Kidney (tissue), 14 donors: ENCODE data around the gene OBSCN. TPM values are rescaled to one million over a fixed set of nuclear protein-coding genes. Genes with fewer than 3 reads are reported as not detected.

Experiments
- DNase-seq, 5 donors: peaks; one replicate each; pipeline ENCODE4 v3.0.0-alpha.2; 2013 to 2020
- FAIRE-seq: peaks from 2 replicates; lab custom pipeline; 2012; peaks lifted over from hg19 to GRCh38; lab: Jason Lieb, UNC
- H3K27ac ChIP-seq, 2 donors: one replicate each; pipeline ENCODE4 v1.7.0; 2013; ENCODE audit warnings: low read depth in 2 of 2, low read length in 2 of 2, inconsistent platforms in 1 of 2
- H3K27me3 ChIP-seq: one replicate; pipeline ENCODE4 v1.7.1; 2013; ENCODE audit warnings: low read length, inconsistent platforms; ENCODE audit not compliant: control insufficient read depth, insufficient read depth
- H3K36me3 ChIP-seq, 3 donors: one replicate each; pipeline versions ENCODE4 v1.7.0 to v1.7.1; 2013; ENCODE audit warnings: low read length in 3 of 3, control low read depth in 1 of 3, inconsistent platforms in 1 of 3; ENCODE audit not compliant: insufficient read depth in 3 of 3, control insufficient read depth in 2 of 3
- H3K4me1 ChIP-seq, 3 donors: one replicate each; pipeline versions ENCODE4 v1.7.0 to v1.7.1; 2013; ENCODE audit warnings: low read length in 3 of 3, inconsistent platforms in 1 of 3, low read depth in 1 of 3; ENCODE audit not compliant: control insufficient read depth in 2 of 3, insufficient read depth in 2 of 3
- H3K4me3 ChIP-seq, 3 donors: one replicate each; pipeline versions ENCODE4 v1.7.0 to v1.8.1; 2013; ENCODE audit warnings: low read length in 3 of 3, control low read depth in 1 of 3, inconsistent platforms in 1 of 3
- H3K9ac ChIP-seq, 3 donors: one replicate each; pipeline versions ENCODE4 v1.7.0 to v1.7.1; 2013; ENCODE audit warnings: low read length in 3 of 3, control low read depth in 1 of 3, inconsistent platforms in 1 of 3
- H3K9me3 ChIP-seq, 3 donors: one replicate each; pipeline versions ENCODE4 v1.7.0 to v1.7.1; 2013; ENCODE audit warnings: low read length in 3 of 3, control low read depth in 1 of 3, inconsistent platforms in 1 of 3; ENCODE audit not compliant: control insufficient read depth in 2 of 3, insufficient read depth in 1 of 3
- CTCF ChIP-seq: IDR thresholded peaks from 3 replicates; pipeline ENCODE4 v1.5.1; 2012; ENCODE audit warnings: mild to moderate bottlenecking, moderate library complexity, borderline replicate concordance; ENCODE audit not compliant: insufficient read depth; ENCODE audit errors: extremely low read depth
- intact Hi-C: fragments of 100-400 bp; cut with DNase I; formaldehyde crosslinking; loops from one replicate; pipeline ENCODE4 v1.11.1; 2022
- polyA plus RNA-seq: library from polyadenylated mRNA; stranded (reverse); fragments of 350-450 nt; fragmentation: Illumina TruSeq; extraction: RNeasy Lipid Tissue Mini Kit (QIAGEN cat#74804); gene quantifications from one replicate; pipeline ENCODE4 v1.2.3, GENCODE V29; 2014; ENCODE audit warnings: low read depth, low replicate concordance; ENCODE audit not compliant: insufficient read depth
- total RNA-seq: library from RNA; stranded (reverse); fragmentation: NEBNext Ultra II Directional; extraction: Animal tissue kit (Norgen Biotek cat#: 25700); gene quantifications from one replicate; pipeline ENCODE4 v1.2.1, GENCODE V29; 2021
- donor health status: control.
- donor health status: control.
- donor health status: control.
- donor health status: control.
- donor health status: control.
- donor health status: DM: yes; HTN: yes; CAD: no.
- donor health status: Normal renal cell carcinoma (clear cell type).

Gene OBSCN
- total and polyA plus RNA-seq, 2 donors from 2014 or later: 14.5 to 30.0 TPM

- no peak for FAIRE-seq
- no peaks in the 10 kb centered on the region for H3K36me3 ChIP-seq
- no peak for DNase-seq
- H3K27ac ChIP-seq: no peak overlapping the region
- intact Hi-C loops: no loop called here
- H3K4me1 ChIP-seq: no peaks in the 10 kb centered on the region
- peaks cover 0 to 14% (median 0%) of the 10 kb centered on the region in 3 donors for H3K9me3 ChIP-seq
- no peak overlapping the region for H3K9ac ChIP-seq
- no peak overlapping the region for H3K4me3 ChIP-seq
- H3K27me3 ChIP-seq: no peaks in the 10 kb centered on the region
- TF ChIP-seq CTCF: no peak
These were observed 8.8 kb upstream of the OBSCN start for GRCh38 chr1:228198977-228199590.

GRCh38 chr1:228204958-228205357 lies 2.9 kb upstream of the OBSCN start:
- no peaks in the 10 kb centered on the region for H3K27me3 ChIP-seq
- peaks cover 0 to 3% (median 0%) of the 10 kb centered on the region in 3 donors for H3K4me1 ChIP-seq
- DNase-seq: peak in 1 of 5 donors; percentile 13
- no peak overlapping the region for H3K9ac ChIP-seq
- no peak overlapping the region for H3K27ac ChIP-seq
- H3K4me3 ChIP-seq: no peak overlapping the region
- FAIRE-seq: no peak
- no peaks in the 10 kb centered on the region for H3K9me3 ChIP-seq
- no peak for TF ChIP-seq CTCF
- intact Hi-C loops: no loop called here
- no peaks in the 10 kb centered on the region for H3K36me3 ChIP-seq

- no peaks in the 10 kb centered on the region for H3K27me3 ChIP-seq
- no peaks in the 10 kb centered on the region for H3K9me3 ChIP-seq
- FAIRE-seq (no peak), DNase-seq (peak in 2 of 5 donors; percentile 21 to 55)
- no peak overlapping the region for H3K4me3 ChIP-seq
- peaks cover 0 to 3% (median 0%) of the 10 kb centered on the region in 3 donors for H3K4me1 ChIP-seq
- no peaks in the 10 kb centered on the region for H3K36me3 ChIP-seq
- H3K27ac ChIP-seq: no peak overlapping the region
- no peak overlapping the region for H3K9ac ChIP-seq
- TF ChIP-seq CTCF: no peak
- intact Hi-C loops: no loop called here
These were observed 2.1 kb upstream of the OBSCN start for GRCh38 chr1:228205526-228206436.
